Activated CD8-positive, alpha-beta T cell treated with anti-CD3 and anti-CD28 coated beads for 36 hours (primary cell): ENCODE measurements around the gene CBR3. TPM values are rescaled to one million over a fixed set of nuclear protein-coding genes. Genes with fewer than 3 reads are reported as not detected.

Experiments
- ATAC-seq: fragments of 200-7000 bp; cut with Tn5 transposase; one replicate; pipeline ENCODE4 v1.10.0; 2021; ENCODE audit warnings: mild to moderate bottlenecking, moderate library complexity
- CTCF ChIA-PET: fragments of 350-600 bp; sonication (Branson Sonifier 250); formaldehyde crosslinking; loops from one replicate; lab custom pipeline; 2021; ENCODE audit warnings: antibody characterized with exemption; lab: Charles Lee
- POLR2A ChIA-PET: fragments of 350-600 bp; sonication (Branson Sonifier 250); formaldehyde crosslinking; loops from one replicate; lab custom pipeline; 2021; ENCODE audit warnings: antibody characterized with exemption; lab: Charles Lee
- DNase-seq: peaks from one replicate; pipeline ENCODE4 v3.0.0-alpha.2; 2020
- H3K27ac Mint-ChIP-seq: one replicate; pipeline ENCODE4 v1.8.0; 2021; ENCODE audit warnings: mild to moderate bottlenecking, mixed read lengths
- H3K27me3 Mint-ChIP-seq: one replicate; pipeline ENCODE4 v1.8.0; 2021; ENCODE audit warnings: mixed read lengths
- H3K36me3 Mint-ChIP-seq: one replicate; pipeline ENCODE4 v1.8.0; 2021; ENCODE audit warnings: low read depth, mixed read lengths
- H3K4me1 Mint-ChIP-seq: one replicate; pipeline ENCODE4 v1.8.0; 2021; ENCODE audit warnings: low read depth, mixed read lengths
- H3K4me3 Mint-ChIP-seq: one replicate; pipeline ENCODE4 v1.8.0; 2021; ENCODE audit warnings: mild to moderate bottlenecking, moderate library complexity, mixed read lengths
- H3K9me3 Mint-ChIP-seq: one replicate; pipeline ENCODE4 v1.8.0; 2021; ENCODE audit warnings: mixed read lengths
- intact Hi-C: fragments of 100-400 bp; cut with micrococcal nuclease; formaldehyde crosslinking; loops from one replicate; pipeline ENCODE4 v1.10.0; 2022
- total RNA-seq, 2 experiments: library from RNA; stranded (reverse); gene quantifications; one replicate each; pipeline ENCODE4 v1.2.3, GENCODE V29; 2021
- TF ChIP-seq, protein P1 (sequence below): fragments of 200-600 bp; IDR thresholded peaks from one replicate; pipeline ENCODE4 v1.8.0; 2022; ENCODE audit warnings: antibody characterized with exemption, mild to moderate bottlenecking

Gene CBR3
- total RNA-seq, 2 experiments from 2014 or later = 13.5 to 14.8 TPM

GRCh38 chr21:36188081-36188681, 53.3 kb downstream of the CBR3 start:
- peaks cover 4% of the 10 kb centered on the region for H3K36me3 Mint-ChIP-seq
- H3K4me3 Mint-ChIP-seq = no peak overlapping the region
- H3K27ac Mint-ChIP-seq = no peak overlapping the region
- H3K27me3 Mint-ChIP-seq = no peaks in the 10 kb centered on the region
- ChIA-PET POLR2A (no interaction called here), CTCF (interaction anchor here (0.9 to 1.6 kb wide), 3 partner anchors 27 to 71 kb away, joined by 3 to 4 read pairs (median 3); no protein-coding TSS in a partner anchor)
- TF ChIP-seq, protein P1, sequence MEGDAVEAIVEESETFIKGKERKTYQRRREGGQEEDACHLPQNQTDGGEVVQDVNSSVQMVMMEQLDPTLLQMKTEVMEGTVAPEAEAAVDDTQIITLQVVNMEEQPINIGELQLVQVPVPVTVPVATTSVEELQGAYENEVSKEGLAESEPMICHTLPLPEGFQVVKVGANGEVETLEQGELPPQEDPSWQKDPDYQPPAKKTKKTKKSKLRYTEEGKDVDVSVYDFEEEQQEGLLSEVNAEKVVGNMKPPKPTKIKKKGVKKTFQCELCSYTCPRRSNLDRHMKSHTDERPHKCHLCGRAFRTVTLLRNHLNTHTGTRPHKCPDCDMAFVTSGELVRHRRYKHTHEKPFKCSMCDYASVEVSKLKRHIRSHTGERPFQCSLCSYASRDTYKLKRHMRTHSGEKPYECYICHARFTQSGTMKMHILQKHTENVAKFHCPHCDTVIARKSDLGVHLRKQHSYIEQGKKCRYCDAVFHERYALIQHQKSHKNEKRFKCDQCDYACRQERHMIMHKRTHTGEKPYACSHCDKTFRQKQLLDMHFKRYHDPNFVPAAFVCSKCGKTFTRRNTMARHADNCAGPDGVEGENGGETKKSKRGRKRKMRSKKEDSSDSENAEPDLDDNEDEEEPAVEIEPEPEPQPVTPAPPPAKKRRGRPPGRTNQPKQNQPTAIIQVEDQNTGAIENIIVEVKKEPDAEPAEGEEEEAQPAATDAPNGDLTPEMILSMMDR = no peak
- ATAC-seq (no peak), DNase-seq (no peak)
- peaks cover 10% of the 10 kb centered on the region for H3K4me1 Mint-ChIP-seq
- no peaks in the 10 kb centered on the region for H3K9me3 Mint-ChIP-seq
- intact Hi-C loops = no loop called here

DNA sequence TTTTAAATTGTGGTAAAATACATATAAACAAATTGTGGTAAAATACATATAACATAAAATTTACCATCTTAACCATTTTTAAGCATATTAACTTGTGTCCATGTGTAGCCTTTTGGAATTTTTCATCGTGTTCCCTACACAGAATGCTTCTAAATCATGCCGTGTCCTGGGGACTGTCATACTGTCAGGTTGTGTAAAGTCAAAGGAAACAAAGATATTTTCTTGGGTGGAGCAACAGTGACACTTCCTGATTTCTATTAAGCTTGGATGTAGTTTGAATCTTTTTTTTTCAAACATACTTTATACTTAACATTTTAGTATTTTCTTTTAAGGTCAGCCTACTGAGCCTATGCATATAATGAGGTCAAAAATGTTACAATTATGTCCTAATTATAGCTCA, 54.1 kb downstream of the CBR3 start:
- Mint-ChIP-seq H3K27ac (no peak overlapping the region), H3K4me3 (no peak overlapping the region), H3K27me3 (no peaks in the 10 kb centered on the region), H3K4me1 (peaks cover 10% of the 10 kb centered on the region), H3K36me3 (peaks cover 4% of the 10 kb centered on the region), H3K9me3 (no peaks in the 10 kb centered on the region)
- intact Hi-C loops = no loop called here
- ChIA-PET POLR2A (interaction anchor here (0.9 kb wide), 1 partner anchor 15 kb away, joined by 3 read pairs; no protein-coding TSS in a partner anchor), CTCF (no interaction called here)
- ATAC-seq (no peak), DNase-seq (no peak)
- TF ChIP-seq, protein P1 = no peak

DNA sequence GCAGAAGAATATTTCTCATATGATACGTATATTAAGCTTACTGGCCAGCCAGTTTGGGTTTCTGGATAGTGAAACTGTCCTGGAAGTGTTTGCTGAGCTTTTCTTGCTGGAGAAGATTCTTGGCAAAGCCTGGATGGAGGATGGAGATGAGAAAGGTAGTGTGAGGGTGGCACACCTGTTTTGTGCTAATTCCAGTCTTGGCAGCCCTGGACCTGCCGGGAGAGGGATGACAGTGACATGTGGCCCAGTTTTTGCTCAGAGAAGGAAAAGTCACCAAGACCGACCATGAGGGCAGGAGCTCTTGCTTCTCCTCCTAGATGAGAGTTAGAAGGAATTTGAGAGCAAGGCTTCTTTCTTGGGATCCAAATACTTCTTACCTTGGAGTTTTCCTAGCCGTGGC, 55.9 kb downstream of the CBR3 start:
- ChIA-PET CTCF (no interaction called here), POLR2A (no interaction called here)
- H3K4me3 Mint-ChIP-seq = no peak overlapping the region
- H3K4me1 Mint-ChIP-seq = peaks cover 5% of the 10 kb centered on the region
- H3K36me3 Mint-ChIP-seq = peaks cover 4% of the 10 kb centered on the region
- H3K27ac Mint-ChIP-seq = no peak overlapping the region
- DNase-seq = no peak
- ATAC-seq = no peak
- TF ChIP-seq, protein P1 = no peak
- no peaks in the 10 kb centered on the region for H3K27me3 Mint-ChIP-seq
- no peaks in the 10 kb centered on the region for H3K9me3 Mint-ChIP-seq
- intact Hi-C loops = no loop called here

DNA sequence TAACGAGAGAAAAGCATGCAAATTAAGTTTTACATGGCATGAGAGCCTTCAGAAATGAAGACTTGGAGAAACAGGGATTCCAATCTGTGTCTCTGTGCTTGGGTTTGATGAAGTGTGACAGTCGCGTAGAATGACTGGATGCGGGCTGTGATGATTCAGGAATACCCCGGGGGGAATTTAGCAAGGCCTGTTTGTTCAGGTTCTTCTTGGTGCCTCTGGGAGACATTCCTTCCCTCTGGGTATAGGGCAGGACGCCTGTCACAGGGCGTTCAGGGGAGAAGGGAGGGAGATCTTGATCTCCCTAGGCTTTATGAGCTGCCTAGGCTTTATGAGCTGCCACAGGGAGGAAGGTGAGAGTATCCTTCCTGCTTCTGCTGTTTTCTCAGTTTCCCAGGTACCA, 58.3 kb downstream of the CBR3 start:
- TF ChIP-seq, protein P1 = no peak
- no peak overlapping the region for H3K27ac Mint-ChIP-seq
- H3K36me3 Mint-ChIP-seq = no peaks in the 10 kb centered on the region
- CTCF ChIA-PET = no interaction called here
- ATAC-seq = no peak
- no peaks in the 10 kb centered on the region for H3K27me3 Mint-ChIP-seq
- POLR2A ChIA-PET = no interaction called here
- no peak for DNase-seq
- H3K9me3 Mint-ChIP-seq = no peaks in the 10 kb centered on the region
- H3K4me1 Mint-ChIP-seq = peaks cover 1% of the 10 kb centered on the region
- H3K4me3 Mint-ChIP-seq = no peak overlapping the region
- intact Hi-C loops = no loop called here

GRCh38 chr21:36194024-36194423, 59.1 kb downstream of the CBR3 start:
- intact Hi-C loops = no loop called here
- H3K27me3 Mint-ChIP-seq = no peaks in the 10 kb centered on the region
- no peak overlapping the region for H3K4me3 Mint-ChIP-seq
- H3K4me1 Mint-ChIP-seq = no peaks in the 10 kb centered on the region
- POLR2A ChIA-PET = no interaction called here
- CTCF ChIA-PET = no interaction called here
- no peak overlapping the region for H3K27ac Mint-ChIP-seq
- H3K9me3 Mint-ChIP-seq = no peaks in the 10 kb centered on the region
- ATAC-seq (no peak), DNase-seq (no peak)
- H3K36me3 Mint-ChIP-seq = no peaks in the 10 kb centered on the region
- TF ChIP-seq, protein P1 = no peak
